NCI-H187 treated with DMSO at 0.1 percent for 48 hours (cell line): ENCODE data around the gene RPL13A.

Experiments used
- DNase-seq: peaks from one replicate; lab custom pipeline; 2025; lab: John Stamatoyannopoulos, UW

Gene RPL13A

DNA sequence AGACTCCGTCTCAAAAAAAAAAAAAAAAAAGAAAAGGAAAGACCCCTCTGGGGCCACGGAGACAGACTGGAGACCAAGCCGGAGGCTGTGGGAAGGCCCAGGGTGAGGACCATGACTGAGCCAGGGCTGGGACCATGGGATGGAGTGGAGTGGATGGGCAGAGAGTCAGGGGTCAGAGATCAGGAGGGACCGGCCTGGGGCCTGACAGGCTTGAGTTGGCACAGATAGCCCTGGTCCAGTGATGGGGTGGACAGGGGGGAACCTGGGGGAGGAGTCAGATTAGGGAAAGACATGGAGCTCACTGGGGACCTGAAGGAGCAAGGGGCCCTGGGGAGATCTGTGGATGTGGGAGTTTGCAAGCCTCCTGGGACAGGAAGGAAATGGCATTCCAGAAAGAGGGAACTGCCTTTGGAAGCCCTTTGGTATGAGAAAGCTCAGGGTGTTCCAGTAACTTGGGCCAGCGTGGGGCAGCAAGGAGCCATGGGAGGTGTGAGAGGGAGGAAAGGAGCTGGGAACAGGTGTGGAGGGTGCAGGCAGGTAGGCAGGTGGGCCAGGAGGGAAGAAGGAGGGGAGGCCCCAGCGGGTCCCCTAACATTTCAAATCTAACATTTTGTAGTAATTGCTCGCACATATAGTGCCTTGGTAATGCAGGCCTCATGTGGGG lies 6.3 kb upstream of the RPL13A start:
- DNase-seq = no peak

DNA sequence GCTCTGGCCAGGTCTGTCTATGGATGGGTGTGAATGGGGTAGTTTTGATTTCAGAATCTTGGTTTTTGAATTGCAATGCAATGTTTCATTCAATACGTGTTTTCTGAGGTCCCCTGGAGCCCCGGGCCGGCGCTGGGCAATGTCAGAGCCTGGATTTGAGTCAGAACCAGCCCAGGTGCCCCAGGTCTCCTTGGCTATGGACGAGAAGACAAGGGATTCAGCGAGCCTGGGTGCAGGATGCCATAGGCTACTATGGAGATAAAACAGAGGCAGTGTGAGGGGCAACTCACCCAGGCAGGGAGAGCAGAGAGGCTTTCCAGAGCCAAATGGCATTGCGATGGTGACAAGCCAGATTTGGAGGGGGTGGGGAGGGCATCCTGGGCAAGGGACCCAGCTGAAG lies 1.2 kb upstream of the RPL13A start:
- DNase-seq = no peak

DNA sequence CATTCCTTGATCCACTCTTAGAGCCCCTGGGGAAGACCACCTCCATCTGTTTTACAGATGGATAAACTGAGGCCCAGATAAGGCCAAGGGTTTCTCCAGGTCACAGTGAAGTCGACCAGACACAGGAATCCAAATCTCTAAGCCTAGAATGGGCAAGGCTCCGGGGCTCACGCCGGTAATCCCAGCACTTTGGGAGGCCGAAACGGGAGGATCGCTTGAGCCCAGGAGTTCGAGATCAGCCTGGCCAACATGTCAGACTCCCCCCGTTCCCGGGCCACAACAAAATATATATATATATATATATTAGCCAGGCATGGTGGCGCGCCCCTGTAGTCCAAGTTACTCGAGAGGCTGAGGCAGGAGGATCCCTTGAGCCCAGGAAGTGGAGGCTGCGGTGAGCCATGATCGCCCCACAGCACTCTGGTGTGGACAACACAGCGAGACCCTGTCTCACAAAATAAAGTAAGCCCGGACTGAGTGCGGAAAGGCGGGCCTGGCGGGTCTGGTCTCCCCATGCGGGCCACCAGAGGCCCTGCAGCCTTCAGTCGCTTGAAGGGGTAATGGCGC lies 615 bp upstream of the RPL13A start:
- no peak for DNase-seq

DNA sequence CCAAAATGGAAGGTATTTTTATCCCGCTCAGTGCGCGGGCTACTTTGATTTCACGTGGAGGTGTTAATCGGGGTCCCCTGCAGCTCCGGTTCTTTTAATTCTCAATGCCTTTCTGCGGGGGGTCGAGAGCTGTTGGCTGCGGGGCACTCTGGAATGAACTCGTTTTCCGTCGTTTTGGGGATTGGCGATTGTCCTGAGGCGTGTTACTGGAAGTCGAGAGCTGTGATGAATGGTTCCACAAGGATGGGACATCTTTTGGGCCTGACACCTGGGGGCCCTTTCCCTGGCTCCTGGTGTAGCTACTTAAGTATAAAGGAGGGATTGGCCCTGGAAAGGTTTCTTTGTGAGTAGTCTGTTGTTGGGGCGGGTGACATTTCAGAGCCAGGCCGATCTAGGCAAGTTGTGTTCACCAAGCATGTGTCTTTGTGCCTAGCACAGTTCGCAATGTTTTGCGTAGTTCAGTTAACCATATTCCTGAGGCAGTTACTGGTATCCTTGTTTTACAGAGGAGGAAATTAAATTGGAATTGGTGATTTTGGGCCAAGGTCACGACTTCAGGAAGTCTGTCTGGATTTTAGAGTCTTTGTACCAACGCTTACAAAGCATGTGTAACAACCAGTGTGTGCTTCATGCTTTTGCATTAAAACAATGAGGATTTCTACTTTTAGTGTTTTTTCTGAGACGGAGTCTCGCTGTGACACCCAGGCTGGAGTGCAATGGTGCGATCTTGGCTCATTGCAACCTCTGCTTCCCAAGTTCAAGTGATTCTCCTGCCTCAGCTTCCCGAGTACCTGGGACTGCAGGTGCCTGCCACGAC lies 846 bp downstream of the RPL13A start:
- no peak for DNase-seq

DNA sequence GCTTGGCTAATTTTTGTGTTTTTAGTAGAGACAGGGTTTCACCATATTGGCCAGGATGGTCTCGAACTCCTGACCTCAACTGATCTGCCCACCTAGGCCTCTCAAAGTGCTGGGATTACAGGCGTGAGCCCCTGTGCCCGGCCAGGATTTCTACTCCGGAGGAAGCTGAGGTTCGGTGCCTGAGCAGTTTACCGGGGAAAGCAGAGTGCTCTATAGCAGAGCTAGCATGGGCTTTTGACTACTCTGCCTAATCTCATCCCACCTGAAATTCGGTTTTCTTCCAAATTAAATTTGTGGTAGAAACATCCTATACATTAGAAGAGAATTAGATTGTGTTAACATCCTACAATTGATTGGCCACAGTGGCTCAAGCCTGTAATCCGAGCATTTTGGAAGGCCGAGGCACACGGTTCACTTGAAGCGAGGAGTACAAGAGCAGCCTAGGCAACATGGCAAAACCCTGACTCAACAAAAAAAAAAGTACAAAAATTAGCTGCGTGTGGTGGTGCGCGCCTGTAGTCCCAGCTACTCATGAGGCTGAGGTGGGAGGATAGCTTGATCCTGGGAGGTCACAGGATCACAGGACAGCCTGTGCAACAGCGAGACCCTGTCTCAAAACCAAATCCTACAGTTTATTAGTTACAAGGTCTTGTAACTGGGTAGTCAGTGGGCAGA lies 1.6 kb downstream of the RPL13A start:
- no peak for DNase-seq

DNA sequence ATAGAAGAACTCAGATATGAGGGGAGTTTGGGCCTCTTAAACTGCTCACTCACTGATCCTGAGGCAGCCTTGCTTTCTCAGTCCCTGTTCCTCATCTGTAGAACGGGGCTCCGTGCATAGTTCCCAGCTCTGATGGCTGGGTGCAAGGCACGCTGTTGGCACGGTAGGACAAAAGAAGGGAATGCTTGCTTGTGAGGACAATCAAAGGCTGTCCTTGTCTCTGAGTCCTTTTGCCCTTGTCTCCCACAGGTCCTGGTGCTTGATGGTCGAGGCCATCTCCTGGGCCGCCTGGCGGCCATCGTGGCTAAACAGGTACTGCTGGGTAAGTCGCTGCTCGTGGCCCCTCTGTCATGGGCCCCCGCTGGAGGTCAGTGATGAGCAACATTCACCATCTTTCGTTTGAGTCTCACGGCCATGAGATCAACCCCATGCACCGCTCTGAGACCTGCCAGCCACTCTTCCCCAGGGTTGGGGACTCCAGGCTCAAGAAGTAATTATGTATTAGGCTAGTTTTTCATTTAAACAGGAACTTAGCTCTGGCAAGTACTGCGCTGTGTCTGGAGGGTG lies 2.3 kb downstream of the RPL13A start:
- no peak for DNase-seq

DNA sequence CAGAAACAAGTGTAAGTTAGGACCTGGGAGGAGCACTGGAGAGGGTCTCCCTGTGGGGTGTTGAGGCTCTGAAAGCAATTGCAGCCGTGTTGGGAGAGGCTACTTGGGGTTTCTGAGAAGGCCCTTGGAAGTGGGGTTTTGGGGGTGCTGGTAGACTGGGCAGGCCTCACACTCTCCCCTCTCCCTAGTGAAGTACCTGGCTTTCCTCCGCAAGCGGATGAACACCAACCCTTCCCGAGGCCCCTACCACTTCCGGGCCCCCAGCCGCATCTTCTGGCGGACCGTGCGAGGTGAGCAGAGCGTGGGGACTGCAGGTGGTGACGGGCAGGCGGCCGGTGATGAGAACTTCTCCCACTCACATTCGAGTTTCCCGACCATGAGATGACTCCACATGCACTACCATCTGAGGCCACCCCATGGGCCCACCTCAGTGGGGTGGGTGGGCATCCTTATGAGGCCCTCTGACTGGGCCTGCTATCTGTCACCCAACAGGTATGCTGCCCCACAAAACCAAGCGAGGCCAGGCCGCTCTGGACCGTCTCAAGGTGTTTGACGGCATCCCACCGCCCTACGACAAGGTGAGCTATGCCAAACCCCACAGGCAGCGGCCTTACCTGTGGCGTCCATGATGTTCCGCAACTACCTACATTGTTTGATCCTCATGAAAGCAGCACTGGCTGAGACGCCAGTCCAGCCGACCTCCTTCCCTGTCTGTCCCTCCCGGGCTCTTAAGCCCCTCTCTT lies 3.0 kb downstream of the RPL13A start:
- DNase-seq = no peak

DNA sequence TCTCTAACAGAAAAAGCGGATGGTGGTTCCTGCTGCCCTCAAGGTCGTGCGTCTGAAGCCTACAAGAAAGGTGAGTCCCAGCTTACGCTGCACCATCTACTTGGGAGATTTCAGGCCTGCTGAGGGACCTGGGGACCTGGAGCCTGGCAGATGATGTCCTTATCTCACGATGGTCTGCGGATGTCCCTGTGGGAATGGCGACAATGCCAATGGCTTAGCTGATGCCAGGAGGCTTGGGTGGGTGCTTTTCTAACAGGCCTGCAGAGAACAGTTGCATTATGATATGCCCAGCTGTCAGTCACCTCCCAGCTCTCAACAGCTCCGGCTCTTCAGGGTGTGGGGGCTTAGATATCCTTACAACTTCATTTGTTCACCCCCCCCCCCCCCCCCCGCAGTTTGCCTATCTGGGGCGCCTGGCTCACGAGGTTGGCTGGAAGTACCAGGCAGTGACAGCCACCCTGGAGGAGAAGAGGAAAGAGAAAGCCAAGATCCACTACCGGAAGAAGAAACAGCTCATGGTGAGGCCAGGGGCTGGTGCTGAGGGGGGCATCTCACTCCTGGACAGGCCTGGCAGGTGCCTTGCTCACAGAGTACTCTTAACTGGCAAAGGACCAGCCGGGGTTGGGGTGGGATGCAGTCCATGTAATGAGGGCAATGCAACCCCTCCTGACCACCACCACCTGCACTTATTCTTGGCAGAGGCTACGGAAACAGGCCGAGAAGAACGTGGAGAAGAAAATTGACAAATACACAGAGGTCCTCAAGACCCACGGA lies 3.8 kb downstream of the RPL13A start:
- no peak for DNase-seq

DNA sequence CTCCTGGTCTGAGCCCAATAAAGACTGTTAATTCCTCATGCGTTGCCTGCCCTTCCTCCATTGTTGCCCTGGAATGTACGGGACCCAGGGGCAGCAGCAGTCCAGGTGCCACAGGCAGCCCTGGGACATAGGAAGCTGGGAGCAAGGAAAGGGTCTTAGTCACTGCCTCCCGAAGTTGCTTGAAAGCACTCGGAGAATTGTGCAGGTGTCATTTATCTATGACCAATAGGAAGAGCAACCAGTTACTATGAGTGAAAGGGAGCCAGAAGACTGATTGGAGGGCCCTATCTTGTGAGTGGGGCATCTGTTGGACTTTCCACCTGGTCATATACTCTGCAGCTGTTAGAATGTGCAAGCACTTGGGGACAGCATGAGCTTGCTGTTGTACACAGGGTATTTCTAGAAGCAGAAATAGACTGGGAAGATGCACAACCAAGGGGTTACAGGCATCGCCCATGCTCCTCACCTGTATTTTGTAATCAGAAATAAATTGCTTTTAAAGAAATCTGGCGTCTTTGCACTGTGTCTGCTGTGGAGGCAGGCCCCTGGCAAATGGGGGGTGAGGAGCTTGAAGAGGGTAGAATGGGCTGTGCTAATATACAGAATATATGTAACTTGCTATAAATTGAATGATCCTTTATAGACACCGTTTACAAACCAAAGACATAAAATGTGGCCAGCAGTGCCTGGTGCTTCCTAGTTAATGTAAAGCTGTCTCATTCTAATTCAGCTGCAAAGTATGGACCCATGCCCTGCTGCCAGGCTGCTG lies 4.6 kb downstream of the RPL13A start:
- no peak for DNase-seq

DNA sequence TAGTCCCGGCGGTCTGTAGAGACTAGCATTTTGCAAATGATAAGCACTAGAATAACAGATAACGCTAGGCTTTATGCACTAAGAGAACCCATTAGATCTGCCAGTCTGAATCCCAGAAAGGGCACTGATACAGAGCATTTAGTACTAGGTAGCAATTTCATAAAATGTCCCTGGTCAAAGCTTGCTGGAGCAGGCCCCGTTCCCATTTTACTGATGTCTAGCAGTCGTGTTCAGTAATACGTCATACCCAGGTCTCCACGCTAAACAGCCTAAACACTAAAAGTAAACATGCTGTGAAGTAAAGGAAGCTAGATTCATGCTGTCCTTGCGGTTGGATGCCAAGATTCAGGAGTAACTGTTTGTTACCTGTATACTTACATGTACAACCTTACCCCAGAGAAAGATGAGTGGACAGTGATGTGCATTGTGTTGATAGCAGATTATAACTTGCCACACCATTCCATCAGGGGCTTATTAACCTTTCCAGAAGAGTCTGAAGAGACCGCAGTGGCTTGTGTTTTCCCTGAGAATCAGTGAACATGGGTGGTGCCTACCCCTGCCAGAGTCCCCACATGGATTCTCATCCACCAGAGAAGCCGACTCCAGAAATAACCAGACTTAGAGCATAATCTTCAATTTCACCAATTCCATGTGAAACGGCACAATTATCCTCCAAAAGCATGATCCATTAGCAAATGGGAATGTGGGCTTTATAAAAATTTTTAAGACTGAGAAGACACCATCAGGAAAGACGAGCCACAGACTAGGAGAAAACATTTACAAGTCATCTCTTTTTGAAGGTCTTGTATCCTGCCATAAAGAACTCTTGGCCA lies 5.4 kb downstream of the RPL13A start:
- DNase-seq = no peak

DNA sequence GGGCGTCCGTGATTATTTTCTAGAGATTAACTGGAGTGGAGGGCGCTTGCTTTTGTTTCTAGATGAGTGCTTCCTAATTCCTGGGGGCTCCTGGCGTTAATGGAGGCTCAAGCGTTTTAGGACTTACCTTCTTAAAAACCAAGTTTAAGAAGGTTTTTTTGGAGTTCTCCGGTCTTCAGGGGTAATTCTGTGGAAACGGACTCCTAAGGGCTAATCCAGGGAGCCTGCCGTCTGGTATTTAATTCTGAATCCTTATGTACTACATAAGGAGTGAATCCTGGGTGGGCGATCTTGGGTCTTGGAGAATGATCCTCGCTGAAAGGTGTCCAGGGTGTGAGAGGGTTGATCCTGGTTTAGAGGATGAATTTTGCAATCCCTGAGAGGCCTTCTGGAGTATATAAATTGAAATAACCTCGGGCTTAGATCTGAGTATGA lies 9.2 kb downstream of the RPL13A start:
- DNase-seq = no peak

DNA sequence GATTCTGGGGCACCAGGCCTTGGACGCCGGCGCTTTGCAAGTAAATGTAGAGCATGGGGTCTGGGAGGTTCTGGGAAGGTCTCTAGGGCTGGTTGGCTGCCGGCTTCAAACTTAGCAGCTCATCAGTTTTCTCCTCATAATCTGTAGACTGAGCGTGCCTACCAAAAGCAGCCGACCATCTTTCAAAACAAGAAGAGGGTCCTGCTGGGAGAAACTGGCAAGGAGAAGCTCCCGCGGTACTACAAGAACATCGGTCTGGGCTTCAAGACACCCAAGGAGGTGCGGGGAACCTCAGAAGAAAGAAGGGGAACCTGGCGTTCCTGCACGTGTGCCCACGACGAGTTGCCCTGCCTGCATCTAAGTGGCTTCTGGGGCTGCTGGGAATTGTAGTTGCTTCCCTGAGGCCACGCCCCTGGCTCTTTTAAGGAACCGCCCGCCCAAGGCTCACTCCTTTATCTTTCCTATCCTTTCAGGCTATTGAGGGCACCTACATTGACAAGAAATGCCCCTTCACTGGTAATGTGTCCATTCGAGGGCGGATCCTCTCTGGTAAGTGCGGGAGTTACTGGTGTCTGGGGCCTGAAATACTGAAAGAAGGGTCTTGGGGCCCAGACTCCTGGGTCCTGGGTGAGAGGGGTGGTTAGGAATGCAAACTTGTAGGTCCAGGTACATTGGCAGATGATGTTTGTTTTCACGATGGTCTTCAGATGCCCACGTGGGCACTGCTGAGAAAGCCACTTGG lies 9.8 kb downstream of the RPL13A start:
- DNase-seq = no peak

DNA sequence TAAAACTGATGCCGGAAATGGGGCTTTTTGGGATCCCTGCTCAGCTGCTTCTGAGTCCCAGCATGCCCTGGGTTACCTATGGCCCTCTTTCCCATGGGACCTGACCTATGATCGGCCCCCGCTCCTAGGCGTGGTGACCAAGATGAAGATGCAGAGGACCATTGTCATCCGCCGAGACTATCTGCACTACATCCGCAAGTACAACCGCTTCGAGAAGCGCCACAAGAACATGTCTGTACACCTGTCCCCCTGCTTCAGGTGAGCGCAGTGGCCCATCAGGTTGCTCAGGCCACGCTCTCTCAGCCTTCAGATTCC lies 10.3 kb downstream of the RPL13A start:
- DNase-seq = no peak

DNA sequence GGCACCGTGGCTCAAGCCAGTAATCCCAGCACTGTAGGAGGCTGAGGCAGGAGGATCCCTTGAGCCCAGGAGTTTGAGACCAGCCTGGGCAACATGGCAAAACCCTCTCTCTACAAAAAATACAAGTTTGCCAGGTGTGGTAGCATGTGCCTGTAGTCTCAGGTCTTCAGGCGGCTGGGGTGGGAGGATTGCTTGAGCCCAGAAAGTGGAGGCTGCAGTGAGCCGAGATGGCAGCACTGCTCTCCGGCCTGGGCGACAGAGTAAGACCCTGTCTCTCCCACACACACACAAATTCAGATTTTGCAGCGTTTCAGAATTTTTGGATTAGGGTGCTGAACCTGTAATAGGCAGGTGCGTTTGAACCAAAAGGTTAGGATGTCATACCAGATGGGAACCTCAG lies 11.1 kb downstream of the RPL13A start:
- DNase-seq = no peak

DNA sequence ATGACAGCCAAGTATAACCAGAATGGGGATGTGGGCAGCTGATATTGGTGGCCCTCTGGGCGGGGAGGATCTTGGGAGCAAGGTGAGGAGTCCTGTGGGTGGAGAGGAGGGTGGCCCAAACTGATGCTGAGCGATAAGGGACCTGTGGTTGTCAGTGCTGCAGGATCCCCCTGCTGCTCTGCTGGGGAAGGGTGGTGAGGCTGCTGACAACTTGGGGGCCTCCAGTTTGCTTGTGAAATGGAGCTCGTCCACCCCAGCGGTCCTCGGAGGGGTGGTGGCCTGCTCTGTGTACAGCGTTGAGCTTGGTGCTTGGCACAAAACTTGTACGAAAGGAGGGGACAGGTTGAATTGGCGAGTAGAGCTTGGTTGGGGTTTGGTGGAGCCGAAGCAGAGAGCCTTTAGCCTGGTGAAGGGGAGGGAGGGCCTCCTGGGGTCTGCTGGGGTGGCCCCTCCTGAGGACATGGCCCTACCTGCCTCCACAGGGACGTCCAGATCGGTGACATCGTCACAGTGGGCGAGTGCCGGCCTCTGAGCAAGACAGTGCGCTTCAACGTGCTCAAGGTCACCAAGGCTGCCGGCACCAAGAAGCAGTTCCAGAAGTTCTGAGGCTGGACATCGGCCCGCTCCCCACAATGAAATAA lies 11.7 kb downstream of the RPL13A start:
- no peak for DNase-seq

DNA sequence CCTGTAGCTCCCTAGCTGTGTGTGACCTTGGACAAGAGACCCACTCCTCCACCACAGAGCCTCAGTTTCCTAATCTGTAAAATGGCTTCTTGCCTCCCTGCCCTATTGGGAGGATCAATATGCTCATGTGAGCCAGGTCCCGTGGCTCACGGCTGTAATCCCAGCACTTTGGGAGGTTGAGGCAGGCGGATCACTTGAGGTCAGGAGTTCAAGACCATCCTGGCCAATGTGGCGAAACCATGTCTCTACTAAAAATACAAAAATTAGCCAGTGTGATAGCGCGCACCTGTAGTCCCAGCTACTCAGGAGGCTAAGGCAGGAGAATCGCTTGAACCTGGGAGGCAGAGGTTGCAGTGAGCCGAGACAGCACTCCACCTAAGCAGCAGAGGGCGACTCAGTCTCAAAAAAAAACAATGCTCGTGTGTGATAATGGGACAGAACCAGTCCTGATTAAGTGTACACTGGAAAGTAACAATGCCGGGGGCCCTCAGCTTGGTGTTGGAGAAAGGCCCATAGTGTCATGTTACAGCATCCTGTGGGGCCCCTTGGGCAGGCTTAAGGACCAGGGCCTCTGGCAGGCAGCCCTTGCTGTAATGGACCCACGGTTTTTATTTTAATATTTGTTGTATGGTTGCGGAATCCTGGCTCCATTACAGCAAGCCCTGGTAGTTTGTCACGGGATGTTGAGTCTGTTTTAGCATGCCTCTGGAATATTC lies 15.6 kb downstream of the RPL13A start:
- DNase-seq = peak; percentile 53

DNA sequence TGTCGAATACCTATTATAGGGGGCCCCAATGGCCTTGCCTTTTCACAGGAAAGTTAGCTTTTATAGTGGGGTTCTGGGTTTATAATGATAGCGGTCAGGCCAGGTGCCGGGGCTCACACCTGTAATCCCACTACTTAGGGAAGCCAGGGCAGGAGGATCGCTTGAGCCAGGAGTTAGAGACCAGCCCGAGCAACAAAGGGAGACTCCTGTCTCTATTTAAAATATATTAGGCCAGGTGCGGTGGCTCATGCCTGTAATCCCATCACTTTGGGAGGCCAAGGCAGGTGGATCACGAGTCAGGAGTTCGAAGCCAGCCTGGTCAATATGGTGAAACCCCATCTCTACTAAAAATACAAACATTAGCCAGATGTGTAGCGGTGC lies 16.2 kb downstream of the RPL13A start:
- DNase-seq = no peak
